Smooth muscle cell (in vitro differentiated cells): ENCODE measurements around the gene BFSP1. TPM values are rescaled to one million over a fixed set of nuclear protein-coding genes. Genes with fewer than 3 reads are reported as not detected.

Experiments used
- DNase-seq: peaks from one replicate; lab custom pipeline; 2025; ENCODE audit not compliant: unreplicated experiment; lab: John Stamatoyannopoulos, UW
- H2AFZ ChIP-seq: fragments of 200-600 bp; sonication (generic); 2 replicates; pipeline ENCODE4 v1.6.0; 2016; ENCODE audit warnings: antibody characterized with exemption, low read depth, mild to moderate bottlenecking
- H3F3A ChIP-seq: fragments of 200-600 bp; sonication (generic); 2 replicates; pipeline ENCODE4 v1.6.0; 2017; ENCODE audit warnings: antibody characterized with exemption, low read depth
- H3K27ac ChIP-seq: fragments of 200-600 bp; sonication (generic); 2 replicates; pipeline ENCODE4 v1.5.1; 2016; ENCODE audit warnings: low read depth, mild to moderate bottlenecking
- H3K27me3 ChIP-seq: fragments of 200-600 bp; sonication (generic); 2 replicates; pipeline ENCODE4 v1.6.1; 2016; ENCODE audit warnings: low read depth, mild to moderate bottlenecking
- H3K36me3 ChIP-seq: fragments of 200-600 bp; sonication (generic); 2 replicates; pipeline ENCODE4 v1.5.1; 2016; ENCODE audit warnings: low read depth
- H3K4me1 ChIP-seq: fragments of 200-600 bp; sonication (generic); 2 replicates; pipeline ENCODE4 v1.5.1; 2016; ENCODE audit warnings: low read depth
- H3K4me2 ChIP-seq: fragments of 200-600 bp; sonication (generic); 2 replicates; pipeline ENCODE4 v1.6.0; 2016; ENCODE audit warnings: mild to moderate bottlenecking
- H3K4me3 ChIP-seq: fragments of 200-600 bp; sonication (generic); 2 replicates; pipeline ENCODE4 v1.5.1; 2016; ENCODE audit warnings: mild to moderate bottlenecking
- H3K79me2 ChIP-seq: fragments of 200-600 bp; sonication (generic); 2 replicates; pipeline ENCODE4 v1.6.0; 2016; ENCODE audit warnings: low read depth, mild to moderate bottlenecking
- H3K9ac ChIP-seq: fragments of 200-600 bp; sonication (generic); 2 replicates; pipeline ENCODE4 v1.6.0; 2016; ENCODE audit warnings: low read depth
- H3K9me3 ChIP-seq: fragments of 200-600 bp; sonication (generic); replicated peaks from 2 replicates; pipeline ENCODE4 v1.5.1; 2016; ENCODE audit warnings: low read depth
- H4K20me1 ChIP-seq: fragments of 200-600 bp; sonication (generic); 2 replicates; pipeline ENCODE4 v1.6.0; 2016; ENCODE audit warnings: low read depth
- CTCF ChIP-seq: fragments of 200-600 bp; sonication (generic); IDR thresholded peaks from 2 replicates; pipeline ENCODE4 v1.5.1; 2017; ENCODE audit warnings: borderline replicate concordance, mild to moderate bottlenecking, antibody characterized with exemption; ENCODE audit not compliant: insufficient read depth, poor library complexity, severe bottlenecking
- WGBS: methylation state at CpG from one replicate; pipeline ENCODE4 v1.1.7; 2016; ENCODE audit warnings: low lambda C conversion rate; 5-methylcytosine and 5-hydroxymethylcytosine counted together
- polyA plus RNA-seq: library from polyadenylated mRNA; unstranded; fragments of >200 nt; fragmentation: Nextera tagmentation; extraction: Ambion mirVana; gene quantifications from 2 replicates; pipeline ENCODE4 v1.2.1, GENCODE V29; 2016
- total RNA-seq: library from RNA; depleted of rRNA; stranded (reverse); fragments of >200 nt; gene quantifications from 2 replicates; pipeline ENCODE4 v1.2.3, GENCODE V29; 2014

Gene BFSP1
- total and polyA plus RNA-seq, 2 experiments from 2014 or later = 0.76 to 1.6 TPM

GRCh38 chr20:17541596-17541995 lies 10.4 kb upstream of the BFSP1 start:
- H3K27ac ChIP-seq = no peak overlapping the region
- no peaks in the 10 kb centered on the region for H3K9me3 ChIP-seq
- no peak overlapping the region for H3K4me2 ChIP-seq
- no peaks in the 10 kb centered on the region for H3K79me2 ChIP-seq
- H3K4me3 ChIP-seq = no peak overlapping the region
- no peak overlapping the region for H3K9ac ChIP-seq
- no peaks in the 10 kb centered on the region for H3K36me3 ChIP-seq
- no peaks in the 10 kb centered on the region for H3K27me3 ChIP-seq
- H2AFZ ChIP-seq = no peak overlapping the region
- no peaks in the 10 kb centered on the region for H4K20me1 ChIP-seq
- peaks cover 12% of the 10 kb centered on the region for H3F3A ChIP-seq
- no peaks in the 10 kb centered on the region for H3K4me1 ChIP-seq
- WGBS = 87% methylated on average over 3 of the region's 3 CpGs
- no peak for TF ChIP-seq CTCF
- DNase-seq = no peak

- H3K4me1 ChIP-seq = no peaks in the 10 kb centered on the region
- H2AFZ ChIP-seq = no peak overlapping the region
- no peaks in the 10 kb centered on the region for H3K79me2 ChIP-seq
- H3K4me3 ChIP-seq = no peak overlapping the region
- H3K27me3 ChIP-seq = no peaks in the 10 kb centered on the region
- peaks cover 7% of the 10 kb centered on the region for H3F3A ChIP-seq
- no peak overlapping the region for H3K9ac ChIP-seq
- no peak overlapping the region for H3K4me2 ChIP-seq
- no peak for DNase-seq
- H4K20me1 ChIP-seq = no peaks in the 10 kb centered on the region
- H3K36me3 ChIP-seq = no peaks in the 10 kb centered on the region
- WGBS = 66% methylated on average over 7 of the region's 7 CpGs
- no peak overlapping the region for H3K27ac ChIP-seq
- no peak for TF ChIP-seq CTCF
- H3K9me3 ChIP-seq = no peaks in the 10 kb centered on the region
Measured at GRCh38 chr20:17538517-17539170, 7.5 kb upstream of the BFSP1 start.

- H2AFZ ChIP-seq = no peak overlapping the region
- H3K9me3 ChIP-seq = no peaks in the 10 kb centered on the region
- H4K20me1 ChIP-seq = no peaks in the 10 kb centered on the region
- H3F3A ChIP-seq = peaks cover 6% of the 10 kb centered on the region
- 94% methylated on average over 3 of the region's 3 CpGs for WGBS
- H3K79me2 ChIP-seq = no peaks in the 10 kb centered on the region
- H3K27ac ChIP-seq = no peak overlapping the region
- no peak for DNase-seq
- no peak overlapping the region for H3K4me2 ChIP-seq
- H3K4me1 ChIP-seq = no peaks in the 10 kb centered on the region
- no peaks in the 10 kb centered on the region for H3K36me3 ChIP-seq
- no peak for TF ChIP-seq CTCF
- H3K4me3 ChIP-seq = no peak overlapping the region
- no peaks in the 10 kb centered on the region for H3K27me3 ChIP-seq
- no peak overlapping the region for H3K9ac ChIP-seq
Measured at GRCh38 chr20:17537959-17538358, 6.8 kb upstream of the BFSP1 start.

- H3K9me3 ChIP-seq = no peaks in the 10 kb centered on the region
- H3K27ac ChIP-seq = no peak overlapping the region
- no peaks in the 10 kb centered on the region for H3K36me3 ChIP-seq
- WGBS = 23% methylated on average over 6 of the region's 6 CpGs
- no peak overlapping the region for H2AFZ ChIP-seq
- H3K27me3 ChIP-seq = no peaks in the 10 kb centered on the region
- no peaks in the 10 kb centered on the region for H3K4me1 ChIP-seq
- H3K4me3 ChIP-seq = no peak overlapping the region
- no peaks in the 10 kb centered on the region for H4K20me1 ChIP-seq
- no peaks in the 10 kb centered on the region for H3F3A ChIP-seq
- DNase-seq = peak; percentile 24
- H3K9ac ChIP-seq = no peak overlapping the region
- H3K79me2 ChIP-seq = no peaks in the 10 kb centered on the region
- H3K4me2 ChIP-seq = no peak overlapping the region
- peak; percentile 90 for TF ChIP-seq CTCF
Measured at GRCh38 chr20:17536944-17537444, 5.8 kb upstream of the BFSP1 start.
